Endothelial cell of umbilical vein (primary cell): Measurements from ENCODE around the gene CA11.

Experiments
- EZH2 ChIP-seq: IDR thresholded peaks from 2 replicates; pipeline ENCODE4 v1.6.1; 2012; ENCODE audit warnings: borderline replicate concordance, low read depth, mild to moderate bottlenecking, moderate library complexity, low read length, inconsistent platforms; ENCODE audit not compliant: severe bottlenecking
- POLR2A ChIP-seq: IDR thresholded peaks from 2 replicates; pipeline ENCODE4 v1.6.1; 2012; ENCODE audit warnings: low read depth, mild to moderate bottlenecking, control low read depth, low read length
- TF ChIP-seq, protein P1 (sequence below), 2 donors: IDR thresholded peaks; 1 replicate in 1 of 2; 2 replicates in 1 of 2; pipeline ENCODE4 v1.5.1; 2011; ENCODE audit warnings: low read length in 2 of 2, mild to moderate bottlenecking in 2 of 2, moderate library complexity in 2 of 2, control low read depth in 1 of 2, inconsistent platforms in 1 of 2, low read depth in 1 of 2; ENCODE audit not compliant: insufficient read depth in 1 of 2; ENCODE audit errors: extremely low read depth in 1 of 2

DNA sequence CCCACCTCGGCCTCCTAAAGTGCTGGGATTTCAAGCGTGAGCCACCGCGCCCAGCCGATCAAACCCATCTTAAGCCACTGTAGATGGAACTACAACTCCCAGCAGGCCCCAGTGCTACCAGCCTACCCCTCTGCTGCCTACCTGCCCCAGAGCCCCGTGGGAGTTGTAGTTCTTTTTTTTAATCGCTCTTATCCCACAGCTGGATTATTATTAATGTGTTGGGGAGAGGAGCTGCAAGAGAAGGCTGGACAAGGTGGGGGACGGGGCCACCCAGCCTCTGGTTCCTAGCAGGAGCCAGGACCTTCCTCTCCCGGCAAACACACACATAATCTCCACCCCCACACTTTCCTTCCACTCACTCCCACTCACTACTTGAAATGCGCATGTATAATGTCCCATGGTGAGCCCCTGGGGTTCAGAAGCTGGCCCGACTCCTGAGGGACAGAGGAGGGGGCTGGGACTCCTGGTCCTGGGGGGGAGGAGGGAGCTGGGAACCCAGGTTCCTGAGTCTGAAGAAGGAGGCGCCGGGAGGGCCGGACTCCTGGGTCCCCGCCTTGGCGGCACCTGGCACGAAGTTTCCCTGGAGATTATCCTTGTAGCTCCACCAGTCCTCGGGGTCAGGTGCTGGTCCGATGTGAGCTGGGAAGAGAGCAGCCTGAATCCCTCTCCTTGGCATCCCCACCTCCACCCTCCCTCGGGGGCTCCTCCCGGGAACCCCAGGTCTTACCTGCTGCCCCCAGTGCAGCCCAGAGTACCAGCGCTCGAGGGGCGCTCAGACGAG is 958 bp downstream of the CA11 start:
- TF ChIP-seq EZH2 = no peak
- TF ChIP-seq, protein P1, sequence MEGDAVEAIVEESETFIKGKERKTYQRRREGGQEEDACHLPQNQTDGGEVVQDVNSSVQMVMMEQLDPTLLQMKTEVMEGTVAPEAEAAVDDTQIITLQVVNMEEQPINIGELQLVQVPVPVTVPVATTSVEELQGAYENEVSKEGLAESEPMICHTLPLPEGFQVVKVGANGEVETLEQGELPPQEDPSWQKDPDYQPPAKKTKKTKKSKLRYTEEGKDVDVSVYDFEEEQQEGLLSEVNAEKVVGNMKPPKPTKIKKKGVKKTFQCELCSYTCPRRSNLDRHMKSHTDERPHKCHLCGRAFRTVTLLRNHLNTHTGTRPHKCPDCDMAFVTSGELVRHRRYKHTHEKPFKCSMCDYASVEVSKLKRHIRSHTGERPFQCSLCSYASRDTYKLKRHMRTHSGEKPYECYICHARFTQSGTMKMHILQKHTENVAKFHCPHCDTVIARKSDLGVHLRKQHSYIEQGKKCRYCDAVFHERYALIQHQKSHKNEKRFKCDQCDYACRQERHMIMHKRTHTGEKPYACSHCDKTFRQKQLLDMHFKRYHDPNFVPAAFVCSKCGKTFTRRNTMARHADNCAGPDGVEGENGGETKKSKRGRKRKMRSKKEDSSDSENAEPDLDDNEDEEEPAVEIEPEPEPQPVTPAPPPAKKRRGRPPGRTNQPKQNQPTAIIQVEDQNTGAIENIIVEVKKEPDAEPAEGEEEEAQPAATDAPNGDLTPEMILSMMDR (IDR thresholded peaks at IDR 0.05; ENCODE audit: extremely low read depth in 1 of 2, insufficient read depth in 1 of 2, low read depth in 1 of 2, low read length in 2 of 2) = no peak
- no peak for TF ChIP-seq POLR2A
